ENCODE results near the gene ZIC4. TPM values are rescaled to one million over a fixed set of nuclear protein-coding genes. Genes with fewer than 3 reads are reported as not detected.

Gene ZIC4
- total and polyA plus RNA-seq, 2 of the 4 experiments (the other 2 are of a cell fraction): not detected

DNA sequence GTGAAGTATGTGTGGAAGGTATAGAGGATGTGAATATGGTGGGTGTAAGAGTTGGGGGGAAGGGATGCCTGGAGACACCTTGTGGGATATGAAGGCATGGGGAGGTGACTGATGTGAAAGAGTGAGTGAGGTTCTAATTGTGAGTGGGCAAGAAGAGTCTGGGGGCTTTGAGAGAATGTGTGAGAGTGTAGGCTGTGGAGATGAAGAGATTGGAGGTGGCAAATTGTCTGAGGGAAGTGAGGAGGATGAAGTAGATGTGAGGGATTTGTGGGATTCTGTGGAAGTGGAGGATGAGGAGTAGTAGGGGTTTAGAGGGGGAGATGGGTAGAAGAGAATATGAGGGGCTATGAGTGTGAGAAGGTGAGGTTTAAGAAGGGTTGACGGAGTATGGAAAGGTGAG lies 41.6 kb downstream of the ZIC4 start:
- ATAC-seq (ENCODE audit: low read depth): no peak
- no peaks in the 10 kb centered on the region for H4K20me1 ChIP-seq (ENCODE audit: insufficient read depth, low read length)
- no TSS peak for BruUV-seq (replicated peaks)
- no peak overlapping the region for H3K4me2 ChIP-seq (ENCODE audit: low read depth, low read length)
- no peak overlapping the region for H2BK20ac ChIP-seq (ENCODE audit: low read depth, low read length)
- peaks cover 3% of the 10 kb centered on the region; the same call in 1 of the 2 replicates for H3K9me3 ChIP-seq (ENCODE audit: control insufficient read depth, insufficient read depth, low read length)
- no peaks in the 10 kb centered on the region for H3K9me1 ChIP-seq (ENCODE audit: insufficient read depth, low read length)
- no peak overlapping the region for H3K18ac ChIP-seq (ENCODE audit: low read depth, low read length)
- no peaks in the 10 kb centered on the region for H3K36me3 ChIP-seq (ENCODE audit: control insufficient read depth, insufficient read depth, low read length)
- H2BK120ac ChIP-seq (ENCODE audit: low read depth, low read length): no peak overlapping the region
- DNase-seq: no peak
- no peak overlapping the region for H4K8ac ChIP-seq (ENCODE audit: low read depth in 2 of 2, low read length in 2 of 2)
- H4K5ac ChIP-seq (ENCODE audit: low read depth, low read length): no peak overlapping the region
- CTCF ChIA-PET: no interaction called here
- H4K91ac ChIP-seq (ENCODE audit: insufficient read depth, low read depth, low read length): no peak overlapping the region
- H3K4ac ChIP-seq (ENCODE audit: low read depth, low read length): no peak overlapping the region
- no peak overlapping the region for H3K9ac ChIP-seq (ENCODE audit: low read depth, low read length)
- no peak overlapping the region for H2BK15ac ChIP-seq (ENCODE audit: low read depth, low read length)
- no peak overlapping the region for H2AFZ ChIP-seq (replicated peaks; ENCODE audit: low read length, poor library complexity)
- dilution Hi-C loops (cut with HindIII; ENCODE audit: low sequenced_read_pairs, unreplicated experiment): no loop called here
- TF ChIP-seq BHLHE40 (IDR thresholded peaks at IDR 0.05; ENCODE audit: low read depth, low read length) (no peak), MAFK (IDR thresholded peaks at IDR 0.05; ENCODE audit: low read depth, low read length) (no peak), CEBPB (IDR thresholded peaks at IDR 0.05; ENCODE audit: low read depth, low read length) (no peak), SMC3 (IDR thresholded peaks at IDR 0.05; ENCODE audit: low read depth, low read length) (no peak), USF2 (IDR thresholded peaks at IDR 0.05; ENCODE audit: low read depth, low read length) (no peak), ELK1 (IDR thresholded peaks at IDR 0.05; ENCODE audit: borderline replicate concordance, low read depth, low read length) (no peak)
- no peak overlapping the region for H3K4me3 ChIP-seq (ENCODE audit: insufficient read depth, low read depth, low read length)
- H3K27me3 ChIP-seq (ENCODE audit: control insufficient read depth, insufficient read depth, low read length): peaks cover 58% of the 10 kb centered on the region
- no peak overlapping the region for H3K14ac ChIP-seq (replicated peaks; ENCODE audit: low read depth, low read length)
- H2BK5ac ChIP-seq (ENCODE audit: low read depth, low read length, poor library complexity, severe bottlenecking): no peak overlapping the region
- H3K56ac ChIP-seq (ENCODE audit: extremely low read depth, insufficient read depth, low read length): no peak overlapping the region
- H3K79me1 ChIP-seq (ENCODE audit: low read depth in 1 of 2, low read length in 2 of 2): no peaks in the 10 kb centered on the region
- H3K4me1 ChIP-seq (ENCODE audit: control insufficient read depth, insufficient read depth, low read length): no peaks in the 10 kb centered on the region
- POLR2A ChIA-PET (ENCODE audit: unreplicated experiment): no interaction called here
- H3K27ac ChIP-seq (ENCODE audit: insufficient read depth, low read length): no peak overlapping the region
- H2AK9ac ChIP-seq (replicated peaks; ENCODE audit: low read depth, low read length, poor library complexity): no peak overlapping the region
- no peak overlapping the region for H3K23ac ChIP-seq (ENCODE audit: low read depth, low read length)
- no peak overlapping the region for H2AK5ac ChIP-seq (ENCODE audit: low read depth, low read length)
- intact Hi-C loops (cut with micrococcal nuclease): no loop called here
- WGBS, 2 experiments (ENCODE audit: extremely low coverage in 2 of 2, insufficient read length in 1 of 2): 14 to 80% methylated on average over 1 of the region's 1 CpG
- in situ Hi-C loops (cut with MboI; ENCODE audit: low sequenced_read_pairs): no loop called here
